Suprapubic skin (tissue), 4 donors: ENCODE measurements around the gene ABCB6. TPM values are rescaled to one million over a fixed set of nuclear protein-coding genes. Genes with fewer than 3 reads are reported as not detected.
A peak's percentile ranks its signal among the peaks of the same experiment; 100 is the strongest.

Experiments used
- DNase-seq, 2 donors: peaks; one replicate each; pipeline ENCODE4 v3.0.0-alpha.2; 2019; ENCODE audit warnings: low spot score in 2 of 2
- H3K27ac ChIP-seq: fragments of 200-600 bp; sonication (generic); one replicate; pipeline ENCODE4 v1.5.1; 2019
- H3K27me3 ChIP-seq: fragments of 200-600 bp; sonication (generic); one replicate; pipeline ENCODE4 v1.5.1; 2019
- H3K36me3 ChIP-seq: fragments of 200-600 bp; sonication (generic); one replicate; pipeline ENCODE4 v1.5.1; 2019
- H3K4me1 ChIP-seq: fragments of 200-600 bp; sonication (generic); one replicate; pipeline ENCODE4 v1.5.1; 2019
- H3K4me3 ChIP-seq: fragments of 200-600 bp; sonication (generic); one replicate; pipeline ENCODE4 v1.5.1; 2019; ENCODE audit warnings: mild to moderate bottlenecking
- H3K9me3 ChIP-seq: fragments of 200-600 bp; sonication (generic); one replicate; pipeline ENCODE4 v1.5.1; 2019
- EP300 ChIP-seq: sonication (generic); formaldehyde crosslinking; IDR thresholded peaks from one replicate; pipeline ENCODE4 v1.6.1; 2017; ENCODE audit warnings: antibody characterized with exemption
- POLR2A ChIP-seq, 2 donors: fragments of 450-650 bp; IDR thresholded peaks; one replicate each; pipeline ENCODE4 v1.6.1; 2017; ENCODE audit warnings: antibody characterized with exemption in 2 of 2, mild to moderate bottlenecking in 2 of 2, moderate library complexity in 2 of 2
- POLR2AphosphoS5 ChIP-seq, 3 donors: sonication (generic); formaldehyde crosslinking; IDR thresholded peaks; one replicate each; pipeline ENCODE4 v1.6.1; 2017; ENCODE audit warnings: antibody characterized with exemption in 3 of 3
- WGBS: methylation state at CpG from one replicate; pipeline ENCODE4 v1.1.5; 2018; 5-methylcytosine and 5-hydroxymethylcytosine counted together
- total RNA-seq, 4 donors: library from RNA; depleted of rRNA; stranded (reverse); fragments of >200 nt; gene quantifications; one replicate each; pipeline ENCODE4 v1.1.0, GENCODE V29; 2016
- TF ChIP-seq, protein P1 (sequence below), 2 donors: fragments of 200-600 bp in 1 of 2; fragments of 450-650 bp in 1 of 2; sonication (generic) in 1 of 2; IDR thresholded peaks; one replicate each; pipeline ENCODE4 v1.5.1; 2016 to 2019; ENCODE audit warnings: antibody characterized with exemption in 2 of 2, mild to moderate bottlenecking in 1 of 2, moderate library complexity in 1 of 2

The ABCB6 gene
- total RNA-seq, 4 donors from 2014 or later, result 16.3 to 24.0 (median 20.7) TPM

DNA sequence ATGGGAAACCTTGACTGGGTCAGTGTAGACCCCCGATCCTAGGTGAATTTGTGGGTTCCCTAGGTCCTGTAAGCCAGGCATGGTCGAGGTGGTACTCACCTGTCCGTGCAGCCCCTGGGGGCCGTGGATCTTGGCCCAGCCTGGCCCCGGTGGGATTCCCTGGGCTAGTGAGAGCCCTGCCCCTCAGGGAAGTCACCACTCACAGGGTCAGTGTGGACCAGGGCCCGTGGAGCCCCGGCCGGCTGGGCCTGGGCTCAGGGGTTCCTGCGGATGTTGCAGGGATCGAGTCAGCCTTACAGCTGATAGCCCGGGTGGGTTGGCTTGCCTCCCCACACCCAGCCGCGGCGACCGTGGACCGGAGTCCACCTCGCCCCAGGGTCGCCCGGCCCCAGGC, 10.2 kb upstream of the ABCB6 start:
- Histone ChIP-seq H3K27me3 (no peaks in the 10 kb centered on the region), H3K27ac (peak overlapping the region; percentile 95), H3K36me3 (peaks cover 39% of the 10 kb centered on the region), H3K4me3 (peak overlapping the region; percentile 89), H3K9me3 (no peaks in the 10 kb centered on the region), H3K4me1 (peaks cover 36% of the 10 kb centered on the region)
- no CpG with 5 or more reads among the region's 19 CpGs for WGBS
- DNase-seq, result no peak
- TF ChIP-seq POLR2AphosphoS5 (IDR thresholded peaks at IDR 0.05) (no peak), POLR2A (IDR thresholded peaks at IDR 0.05) (no peak), EP300 (no peak)
- TF ChIP-seq, protein P1, sequence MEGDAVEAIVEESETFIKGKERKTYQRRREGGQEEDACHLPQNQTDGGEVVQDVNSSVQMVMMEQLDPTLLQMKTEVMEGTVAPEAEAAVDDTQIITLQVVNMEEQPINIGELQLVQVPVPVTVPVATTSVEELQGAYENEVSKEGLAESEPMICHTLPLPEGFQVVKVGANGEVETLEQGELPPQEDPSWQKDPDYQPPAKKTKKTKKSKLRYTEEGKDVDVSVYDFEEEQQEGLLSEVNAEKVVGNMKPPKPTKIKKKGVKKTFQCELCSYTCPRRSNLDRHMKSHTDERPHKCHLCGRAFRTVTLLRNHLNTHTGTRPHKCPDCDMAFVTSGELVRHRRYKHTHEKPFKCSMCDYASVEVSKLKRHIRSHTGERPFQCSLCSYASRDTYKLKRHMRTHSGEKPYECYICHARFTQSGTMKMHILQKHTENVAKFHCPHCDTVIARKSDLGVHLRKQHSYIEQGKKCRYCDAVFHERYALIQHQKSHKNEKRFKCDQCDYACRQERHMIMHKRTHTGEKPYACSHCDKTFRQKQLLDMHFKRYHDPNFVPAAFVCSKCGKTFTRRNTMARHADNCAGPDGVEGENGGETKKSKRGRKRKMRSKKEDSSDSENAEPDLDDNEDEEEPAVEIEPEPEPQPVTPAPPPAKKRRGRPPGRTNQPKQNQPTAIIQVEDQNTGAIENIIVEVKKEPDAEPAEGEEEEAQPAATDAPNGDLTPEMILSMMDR (IDR thresholded peaks at IDR 0.05), result no peak

DNA sequence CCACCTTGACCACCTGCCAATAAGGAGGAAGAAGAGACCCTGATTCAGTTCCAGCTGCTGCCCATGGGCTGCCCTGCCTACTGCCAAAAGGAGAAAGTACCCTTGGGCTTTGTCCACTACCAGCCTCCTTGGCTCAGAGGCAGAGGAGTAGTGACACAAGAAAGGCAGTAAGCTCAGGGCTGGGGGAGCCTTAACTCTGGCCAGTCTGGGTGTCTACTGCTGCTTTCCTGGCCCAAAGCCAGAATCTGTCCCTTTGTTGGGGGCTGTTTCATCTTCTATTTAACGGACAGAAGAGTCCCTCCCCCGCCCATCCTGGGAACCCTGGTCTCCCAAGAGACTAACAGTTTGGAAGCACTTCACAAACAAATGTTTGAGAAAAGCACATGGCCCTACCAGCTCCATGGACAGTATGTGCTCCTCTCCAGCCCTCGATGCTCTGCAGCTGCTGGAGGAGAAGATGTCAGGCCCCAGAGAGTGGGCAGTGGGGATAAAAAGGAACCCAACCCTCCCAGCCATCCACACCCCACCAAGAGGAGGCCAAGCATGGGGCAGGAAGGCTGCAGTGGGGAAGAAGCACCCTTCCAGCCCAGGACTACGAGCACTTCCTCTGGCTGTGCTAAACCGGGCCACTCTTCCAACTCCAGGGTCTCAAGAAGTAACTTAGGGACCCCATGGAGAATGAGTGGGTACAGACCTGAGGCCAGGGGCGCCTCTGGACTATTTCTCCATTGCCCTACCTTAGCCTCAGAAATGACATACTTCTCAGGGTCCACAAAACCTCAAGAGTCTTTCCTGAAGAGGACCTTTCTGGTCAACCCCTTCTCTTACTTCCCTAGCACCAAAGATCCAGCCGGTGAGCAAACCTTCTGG, 9.5 kb upstream of the ABCB6 start:
- DNase-seq, result no peak
- peak overlapping the region; percentile 95 for H3K27ac ChIP-seq
- H3K4me1 ChIP-seq, result peaks cover 36% of the 10 kb centered on the region
- H3K27me3 ChIP-seq, result no peaks in the 10 kb centered on the region
- WGBS, result 45% methylated on average over 7 of the region's 7 CpGs
- peak overlapping the region; percentile 89 for H3K4me3 ChIP-seq
- TF ChIP-seq POLR2A (IDR thresholded peaks at IDR 0.05) (no peak), EP300 (no peak), POLR2AphosphoS5 (IDR thresholded peaks at IDR 0.05) (no peak)
- TF ChIP-seq, protein P1 (IDR thresholded peaks at IDR 0.05), result no peak
- no peaks in the 10 kb centered on the region for H3K9me3 ChIP-seq
- peaks cover 39% of the 10 kb centered on the region for H3K36me3 ChIP-seq

DNA sequence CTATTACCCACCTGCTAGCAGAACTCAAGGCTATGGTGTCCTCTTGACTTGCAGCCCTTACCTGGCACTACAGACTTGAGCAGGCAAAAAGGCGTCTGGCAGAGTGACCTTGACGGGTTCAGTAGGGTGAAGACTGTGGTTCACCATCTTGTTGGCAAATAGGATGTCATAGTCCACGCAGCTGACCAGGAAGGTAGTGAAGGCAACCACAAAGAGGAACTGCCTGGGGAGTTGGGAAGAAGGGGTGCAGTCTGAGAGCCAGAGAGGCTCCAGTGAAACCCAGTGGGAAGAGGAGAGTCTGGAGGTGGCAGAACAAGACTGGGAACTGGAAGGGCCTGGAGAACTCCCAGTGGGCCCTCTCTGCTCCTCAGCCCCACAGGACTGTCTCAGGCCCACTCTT, 6.6 kb upstream of the ABCB6 start:
- TF ChIP-seq, protein P1 (IDR thresholded peaks at IDR 0.05), result no peak
- TF ChIP-seq EP300, result no peak
- TF ChIP-seq POLR2A (IDR thresholded peaks at IDR 0.05), result no peak
- TF ChIP-seq POLR2AphosphoS5 (IDR thresholded peaks at IDR 0.05), result no peak
- Histone ChIP-seq H3K27ac (no peak overlapping the region), H3K4me1 (peaks cover 23% of the 10 kb centered on the region), H3K27me3 (no peaks in the 10 kb centered on the region), H3K36me3 (peaks cover 57% of the 10 kb centered on the region), H3K9me3 (no peaks in the 10 kb centered on the region), H3K4me3 (no peak overlapping the region)
- 83% methylated on average over 3 of the region's 3 CpGs for WGBS
- no peak for DNase-seq

DNA sequence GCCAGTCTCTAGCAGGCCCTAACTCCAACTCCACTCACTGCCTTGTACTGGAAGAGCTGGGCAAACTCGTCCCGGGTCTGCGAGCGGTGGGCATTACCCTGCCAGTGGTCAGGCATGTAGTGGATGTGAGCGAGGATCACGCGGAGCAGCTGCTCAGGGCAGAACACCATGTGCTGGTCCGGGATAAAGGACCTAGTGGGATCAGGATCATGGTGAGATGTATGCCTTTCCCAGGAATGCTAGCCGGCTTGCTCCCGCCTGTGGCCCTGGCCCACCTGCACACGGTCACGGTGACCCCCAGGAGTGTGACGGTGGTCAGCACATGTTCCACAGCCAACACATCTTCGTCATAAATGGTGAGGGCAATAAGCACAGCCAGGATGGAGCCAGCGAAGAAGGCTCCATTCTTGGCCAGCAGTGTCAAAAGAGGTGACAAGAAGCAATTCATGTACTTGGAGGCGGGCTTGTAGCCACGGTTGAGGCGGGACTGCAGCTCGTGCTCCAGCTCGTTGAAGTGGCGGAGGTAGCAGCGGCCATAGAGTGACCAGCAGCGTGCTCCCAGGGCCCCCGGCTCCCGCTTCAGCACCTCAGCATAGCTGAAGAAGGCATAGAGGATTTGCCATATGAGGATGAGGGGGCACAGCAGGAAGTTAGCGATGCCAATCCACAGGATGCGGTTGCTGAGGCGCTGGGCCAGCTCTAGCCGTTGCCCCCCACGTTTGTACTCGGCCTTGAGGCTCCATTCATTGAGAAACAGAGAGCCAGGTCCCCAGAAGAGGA, 5.3 kb upstream of the ABCB6 start:
- WGBS, result 86% methylated on average over 24 of the region's 31 CpGs
- no peaks in the 10 kb centered on the region for H3K9me3 ChIP-seq
- H3K4me1 ChIP-seq, result peaks cover 30% of the 10 kb centered on the region
- H3K27ac ChIP-seq, result no peak overlapping the region
- no peaks in the 10 kb centered on the region for H3K27me3 ChIP-seq
- H3K36me3 ChIP-seq, result peaks cover 61% of the 10 kb centered on the region
- no peak for TF ChIP-seq POLR2AphosphoS5 (IDR thresholded peaks at IDR 0.05)
- no peak for TF ChIP-seq EP300
- no peak for TF ChIP-seq POLR2A (IDR thresholded peaks at IDR 0.05)
- TF ChIP-seq, protein P1 (IDR thresholded peaks at IDR 0.05), result no peak
- H3K4me3 ChIP-seq, result no peak overlapping the region
- no peak for DNase-seq
